ENCODE results near the gene CASP1. TPM values are rescaled to one million over a fixed set of nuclear protein-coding genes. Genes with fewer than 3 reads are reported as not detected.
"Not testable (repeated sequence)": the region's sequence is repeated elsewhere in the genome, so short reads cannot be mapped to it uniquely, and the experiment has no call there.

Gene CASP1
- total RNA-seq, 2 experiments from 2014 or later: 23.8 to 24.5 TPM

DNA sequence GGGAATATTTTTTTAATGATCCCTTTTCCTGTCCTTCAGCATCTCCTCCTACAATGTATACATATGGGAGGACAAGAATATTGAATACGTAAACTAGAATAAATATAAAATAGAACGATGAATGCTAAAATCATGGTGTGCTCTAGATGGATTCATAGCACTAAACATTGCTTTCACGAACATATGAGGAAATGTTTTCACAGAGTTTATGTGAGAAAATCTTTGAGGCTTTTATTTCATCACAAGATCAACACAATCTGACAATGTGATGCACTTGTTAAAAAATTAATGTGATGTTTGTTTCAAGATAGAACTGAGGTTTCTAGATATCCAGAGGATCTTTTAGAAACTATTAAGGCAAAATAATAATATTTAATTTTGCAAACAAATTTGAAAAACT, 7.2 kb upstream of the CASP1 start:
- H3K4me3 Mint-ChIP-seq: no peak overlapping the region
- H3K27ac Mint-ChIP-seq: no peak overlapping the region
- H3K9me3 Mint-ChIP-seq: no peaks in the 10 kb centered on the region
- CTCF ChIA-PET: no interaction called here
- peaks cover 19% of the 10 kb centered on the region for H3K36me3 Mint-ChIP-seq (ENCODE audit: low read depth)
- intact Hi-C loops (cut with micrococcal nuclease): loop anchor here (10.0 kb wide), 1 partner anchor 1033 kb away; the partner anchor contains the start of genes AASDHPPT and KBTBD3
- peaks cover 52% of the 10 kb centered on the region for H3K4me1 Mint-ChIP-seq (ENCODE audit: low read depth)
- H3K27me3 Mint-ChIP-seq (ENCODE audit: low read depth): no peaks in the 10 kb centered on the region
- DNase-seq: no peak

GRCh38 chr11:105040703-105041102, 5.8 kb upstream of the CASP1 start:
- CTCF ChIA-PET: no interaction called here
- Mint-ChIP-seq H3K27me3 (ENCODE audit: low read depth) (no peaks in the 10 kb centered on the region), H3K4me1 (ENCODE audit: low read depth) (peaks cover 53% of the 10 kb centered on the region), H3K4me3 (no peak overlapping the region), H3K36me3 (ENCODE audit: low read depth) (peaks cover 19% of the 10 kb centered on the region), H3K27ac (no peak overlapping the region), H3K9me3 (no peaks in the 10 kb centered on the region)
- DNase-seq: no peak
- intact Hi-C loops (cut with micrococcal nuclease): loop anchor here (10.0 kb wide), 1 partner anchor 1034 kb away; the partner anchor contains the start of genes AASDHPPT and KBTBD3

GRCh38 chr11:105034388-105034787, 556 bp downstream of the CASP1 start:
- H3K4me3 Mint-ChIP-seq: peak overlapping the region; percentile 92
- H3K27me3 Mint-ChIP-seq (ENCODE audit: low read depth); H3K9me3 Mint-ChIP-seq; DNase-seq: not testable (repeated sequence)
- CTCF ChIA-PET: interaction anchor here (1.7 kb wide), 1 partner anchor 9 kb away, joined by 5 read pairs; no protein-coding TSS in a partner anchor
- H3K4me1 Mint-ChIP-seq (ENCODE audit: low read depth): peaks cover 54% of the 10 kb centered on the region
- H3K36me3 Mint-ChIP-seq (ENCODE audit: low read depth): peaks cover 23% of the 10 kb centered on the region
- intact Hi-C loops (cut with micrococcal nuclease): loop anchor here (2.0 to 5.0 kb wide), 3 partner anchors 36 to 988 kb away; partner anchors contain the start of genes CASP4 and MSANTD4
- peak overlapping the region; percentile 98 for H3K27ac Mint-ChIP-seq

DNA sequence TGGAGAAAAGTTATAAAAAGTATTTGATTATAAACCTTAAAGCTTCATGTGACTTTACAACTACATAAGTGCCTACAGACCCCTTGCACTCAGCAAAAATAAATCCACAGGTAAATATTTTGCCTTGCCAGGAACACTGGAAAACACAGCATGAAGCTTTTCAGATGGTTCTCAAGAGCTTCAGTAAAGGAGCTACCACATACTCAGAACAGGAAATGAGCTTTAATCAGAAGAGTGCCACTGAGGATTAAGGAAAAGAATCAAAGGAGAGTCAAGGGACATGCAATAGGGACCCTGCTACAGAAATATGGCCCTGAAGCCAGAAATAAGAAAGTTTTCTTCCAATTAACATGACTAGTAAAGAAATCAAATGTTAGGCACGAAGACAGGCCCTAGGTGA, 1.2 kb downstream of the CASP1 start:
- peaks cover 26% of the 10 kb centered on the region for H3K36me3 Mint-ChIP-seq (ENCODE audit: low read depth)
- H3K27me3 Mint-ChIP-seq (ENCODE audit: low read depth): no peaks in the 10 kb centered on the region
- peaks cover 55% of the 10 kb centered on the region for H3K4me1 Mint-ChIP-seq (ENCODE audit: low read depth)
- H3K27ac Mint-ChIP-seq: peak overlapping the region; percentile 98
- CTCF ChIA-PET: interaction anchor here (0.7 to 1.7 kb wide), 2 partner anchors 10 to 77 kb away, joined by 3 to 5 read pairs; no protein-coding TSS in a partner anchor
- no peak for DNase-seq
- peak overlapping the region; percentile 92 for H3K4me3 Mint-ChIP-seq
- no peaks in the 10 kb centered on the region for H3K9me3 Mint-ChIP-seq
- intact Hi-C loops (cut with micrococcal nuclease): loop anchor here (2.0 to 5.0 kb wide), 3 partner anchors 37 to 989 kb away; partner anchors contain the start of genes CASP4 and MSANTD4

DNA sequence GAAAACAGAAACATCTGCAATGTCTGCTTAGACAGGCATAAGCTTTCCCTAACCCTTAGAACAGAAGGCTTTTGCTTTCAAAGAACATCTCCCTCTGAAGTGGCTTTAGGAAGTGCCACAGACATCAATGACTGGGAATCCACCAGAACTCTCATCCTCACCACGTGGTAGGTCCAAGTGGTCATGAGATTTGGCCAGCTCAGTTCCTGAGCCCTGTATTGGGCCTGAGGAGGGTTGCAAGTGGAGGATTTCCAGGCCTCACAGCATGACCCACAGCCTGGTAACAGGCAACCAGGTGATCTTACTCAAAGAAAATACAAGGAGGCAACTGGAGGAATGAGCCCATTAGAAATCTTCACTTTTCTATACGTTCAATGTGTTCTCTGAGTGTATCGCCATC, 1.6 kb downstream of the CASP1 start:
- intact Hi-C loops (cut with micrococcal nuclease): loop anchor here (5.0 kb wide), 1 partner anchor 989 kb away; the partner anchor contains the start of gene MSANTD4
- DNase-seq: peak; percentile 12
- Mint-ChIP-seq H3K9me3 (no peaks in the 10 kb centered on the region), H3K4me3 (peak overlapping the region; percentile 92), H3K27me3 (ENCODE audit: low read depth) (no peaks in the 10 kb centered on the region), H3K4me1 (ENCODE audit: low read depth) (peaks cover 56% of the 10 kb centered on the region), H3K27ac (peak overlapping the region; percentile 79), H3K36me3 (ENCODE audit: low read depth) (peaks cover 26% of the 10 kb centered on the region)
- CTCF ChIA-PET: interaction anchor here (0.7 to 1.7 kb wide), 2 partner anchors 10 to 77 kb away, joined by 3 to 5 read pairs; no protein-coding TSS in a partner anchor

DNA sequence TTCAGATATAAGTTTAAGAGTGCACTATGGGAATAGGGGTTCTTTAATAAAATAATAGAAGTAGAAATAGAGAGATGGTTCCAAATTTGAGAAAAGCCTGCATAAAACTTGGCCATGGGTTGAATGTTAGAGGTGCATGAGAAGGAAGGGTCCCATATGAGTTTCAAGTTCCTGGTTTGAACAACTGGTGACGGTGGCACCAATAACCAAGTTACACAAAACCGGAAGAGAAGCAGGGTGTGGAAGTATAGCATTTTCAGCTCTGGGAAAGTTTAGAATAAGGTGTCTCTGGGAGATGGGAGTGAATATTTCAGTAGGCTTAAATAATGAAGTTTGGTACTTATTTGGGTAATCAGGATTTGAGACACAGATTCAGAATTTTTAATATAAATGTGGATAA, 2.4 kb downstream of the CASP1 start:
- intact Hi-C loops (cut with micrococcal nuclease): loop anchor here (5.0 kb wide), 1 partner anchor 990 kb away; the partner anchor contains the start of gene MSANTD4
- no peak for DNase-seq
- CTCF ChIA-PET: interaction anchor here (1.7 kb wide), 1 partner anchor 11 kb away, joined by 5 read pairs; no protein-coding TSS in a partner anchor
- peak overlapping the region; percentile 5 for H3K4me3 Mint-ChIP-seq
- H3K4me1 Mint-ChIP-seq (ENCODE audit: low read depth): peaks cover 58% of the 10 kb centered on the region
- no peaks in the 10 kb centered on the region for H3K27me3 Mint-ChIP-seq (ENCODE audit: low read depth)
- H3K36me3 Mint-ChIP-seq (ENCODE audit: low read depth): peaks cover 26% of the 10 kb centered on the region
- no peak overlapping the region for H3K27ac Mint-ChIP-seq
- H3K9me3 Mint-ChIP-seq: no peaks in the 10 kb centered on the region

- Mint-ChIP-seq H3K9me3 (no peaks in the 10 kb centered on the region), H3K4me3 (peak overlapping the region; percentile 45), H3K36me3 (ENCODE audit: low read depth) (peaks cover 34% of the 10 kb centered on the region), H3K27ac (no peak overlapping the region), H3K27me3 (ENCODE audit: low read depth) (no peaks in the 10 kb centered on the region), H3K4me1 (ENCODE audit: low read depth) (peaks cover 28% of the 10 kb centered on the region)
- CTCF ChIA-PET: no interaction called here
- intact Hi-C loops (cut with micrococcal nuclease): no loop called here
- no peak for DNase-seq
These were observed 7.3 kb downstream of the CASP1 start for GRCh38 chr11:105027678-105028077.

DNA sequence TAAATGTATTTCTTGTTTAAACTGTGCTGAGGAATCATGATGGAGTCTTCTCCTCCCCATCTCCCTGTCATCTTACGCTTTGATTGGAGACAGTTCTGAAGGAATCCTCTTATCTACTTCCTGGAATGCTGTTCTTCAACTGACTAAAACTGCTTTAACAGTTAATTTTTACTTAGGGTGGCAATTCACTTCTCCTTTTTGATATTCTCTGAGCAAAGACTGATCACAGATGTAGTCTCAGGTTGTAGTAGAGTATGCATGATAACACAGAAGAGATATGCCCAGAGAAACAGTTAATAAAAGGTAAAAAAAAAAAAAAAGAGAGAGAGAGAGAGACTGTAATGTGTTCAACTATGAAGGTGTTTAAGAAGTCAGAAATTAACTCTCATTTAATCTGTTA, 10.6 kb downstream of the CASP1 start:
- intact Hi-C loops (cut with micrococcal nuclease): no loop called here
- no peaks in the 10 kb centered on the region for H3K9me3 Mint-ChIP-seq
- no peak overlapping the region for H3K27ac Mint-ChIP-seq
- CTCF ChIA-PET: no interaction called here
- H3K4me3 Mint-ChIP-seq: no peak overlapping the region
- H3K36me3 Mint-ChIP-seq (ENCODE audit: low read depth): peaks cover 23% of the 10 kb centered on the region
- DNase-seq: no peak
- H3K4me1 Mint-ChIP-seq (ENCODE audit: low read depth): peaks cover 21% of the 10 kb centered on the region
- H3K27me3 Mint-ChIP-seq (ENCODE audit: low read depth): no peaks in the 10 kb centered on the region

DNA sequence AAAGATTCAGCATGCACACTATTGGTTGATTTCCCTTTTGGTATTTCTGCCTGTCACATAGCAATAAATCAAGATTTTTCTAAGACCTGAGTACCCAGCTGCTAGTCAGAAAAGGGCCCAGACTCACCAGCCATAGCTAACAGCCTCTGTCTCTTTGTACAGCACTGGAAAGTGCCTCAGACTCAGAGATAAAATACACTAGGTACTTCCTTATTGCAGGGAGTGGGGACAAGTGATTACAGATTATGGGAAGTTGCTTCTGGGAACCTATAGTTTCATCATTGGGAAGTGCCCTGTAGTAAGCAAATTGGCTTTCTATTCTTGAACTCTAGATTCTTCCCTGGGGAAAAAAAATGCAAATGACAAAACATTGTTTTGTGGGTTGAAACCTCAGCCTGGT, 11.9 kb downstream of the CASP1 start, which contains the start of gene CASP5:
Gene CASP5, minus strand, starts transcription at position 166 of the 400 bp plus-strand sequence. Its CDS starts 32 bp downstream, at position 134.
- DNase-seq: no peak
- no peaks in the 10 kb centered on the region for H3K9me3 Mint-ChIP-seq
- peaks cover 14% of the 10 kb centered on the region for H3K36me3 Mint-ChIP-seq (ENCODE audit: low read depth)
- CTCF ChIA-PET: no interaction called here
- H3K27ac Mint-ChIP-seq: no peak within 1 kb of the TSS
- H3K27me3 Mint-ChIP-seq (ENCODE audit: low read depth): no peaks in the 10 kb centered on the region
- intact Hi-C loops (cut with micrococcal nuclease): no loop called here
- H3K4me1 Mint-ChIP-seq (ENCODE audit: low read depth): peaks cover 16% of the 10 kb centered on the region
- no peak within 1 kb of the TSS for H3K4me3 Mint-ChIP-seq

GRCh38 chr11:105022527-105022926, 12.4 kb downstream of the CASP1 start:
- Mint-ChIP-seq H3K4me3 (no peak overlapping the region), H3K9me3 (no peaks in the 10 kb centered on the region), H3K27ac (no peak overlapping the region), H3K27me3 (ENCODE audit: low read depth) (no peaks in the 10 kb centered on the region), H3K36me3 (ENCODE audit: low read depth) (peaks cover 9% of the 10 kb centered on the region), H3K4me1 (ENCODE audit: low read depth) (peaks cover 11% of the 10 kb centered on the region)
- CTCF ChIA-PET: interaction anchor here (0.7 kb wide), 1 partner anchor 114 kb away, joined by 3 read pairs; no protein-coding TSS in a partner anchor
- intact Hi-C loops (cut with micrococcal nuclease): no loop called here
- no peak for DNase-seq

DNA sequence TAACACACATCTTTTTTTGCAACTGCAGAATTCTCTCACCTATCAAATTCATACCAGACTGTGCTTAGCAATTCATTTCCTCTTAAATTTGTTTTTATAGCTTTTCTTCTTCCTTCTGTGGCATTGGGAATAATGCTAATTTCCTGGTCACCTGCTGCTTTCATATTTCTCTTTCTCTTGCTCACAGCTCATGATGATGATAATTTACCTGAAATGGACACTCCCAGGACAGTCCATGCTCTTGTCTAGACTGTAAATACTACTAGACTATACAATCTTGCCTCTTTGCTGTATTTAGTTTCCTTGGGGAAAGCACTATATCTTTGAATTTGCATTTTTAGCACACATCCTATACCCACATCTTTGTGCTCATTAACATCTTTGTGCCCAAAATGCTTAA, 27.5 kb downstream of the CASP1 start:
- Mint-ChIP-seq H3K4me3 (no peak overlapping the region), H3K4me1 (ENCODE audit: low read depth) (no peaks in the 10 kb centered on the region), H3K9me3 (no peaks in the 10 kb centered on the region), H3K27me3 (ENCODE audit: low read depth) (no peaks in the 10 kb centered on the region), H3K36me3 (ENCODE audit: low read depth) (no peaks in the 10 kb centered on the region), H3K27ac (no peak overlapping the region)
- intact Hi-C loops (cut with micrococcal nuclease): loop anchor here (10.0 kb wide), 2 partner anchors 753 to 857 kb away; no protein-coding TSS in a partner anchor
- no peak for DNase-seq
- CTCF ChIA-PET: no interaction called here

- Mint-ChIP-seq H3K9me3 (no peaks in the 10 kb centered on the region), H3K4me3 (no peak overlapping the region), H3K27me3 (ENCODE audit: low read depth) (no peaks in the 10 kb centered on the region), H3K27ac (no peak overlapping the region), H3K36me3 (ENCODE audit: low read depth) (no peaks in the 10 kb centered on the region), H3K4me1 (ENCODE audit: low read depth) (peaks cover 4% of the 10 kb centered on the region)
- CTCF ChIA-PET: no interaction called here
- intact Hi-C loops (cut with micrococcal nuclease): loop anchor here (10.0 kb wide), 2 partner anchors 751 to 859 kb away; no protein-coding TSS in a partner anchor
- DNase-seq: no peak
These were observed 29.5 kb downstream of the CASP1 start for GRCh38 chr11:105005451-105005845.

GRCh38 chr11:105004021-105004420, 30.9 kb downstream of the CASP1 start:
- Mint-ChIP-seq H3K27me3 (ENCODE audit: low read depth) (no peaks in the 10 kb centered on the region), H3K27ac (no peak overlapping the region), H3K36me3 (ENCODE audit: low read depth) (no peaks in the 10 kb centered on the region), H3K4me1 (ENCODE audit: low read depth) (peaks cover 4% of the 10 kb centered on the region), H3K4me3 (no peak overlapping the region), H3K9me3 (no peaks in the 10 kb centered on the region)
- CTCF ChIA-PET: interaction anchor here (1.2 kb wide), 1 partner anchor 57 kb away, joined by 4 read pairs; no protein-coding TSS in a partner anchor
- intact Hi-C loops (cut with micrococcal nuclease): loop anchor here (5.0 to 10.0 kb wide), 3 partner anchors 182 to 861 kb away; no protein-coding TSS in a partner anchor
- DNase-seq: no peak

Measured in activated naive CD4-positive, alpha-beta T cell treated with anti-CD3 and anti-CD28 coated beads for 36 hours (primary cell).